AG10803 (cell line): ENCODE data around the gene PCDHA5.
"Not testable (repeated sequence)": the region's sequence is repeated elsewhere in the genome, so short reads cannot be mapped to it uniquely, and the experiment has no call there.

Experiments
- DNase-seq: peaks from one replicate; pipeline ENCODE4 v3.0.0; 2010; ENCODE audit warnings: low read depth
- H3K4me3 ChIP-seq: 2 replicates; pipeline ENCODE4 v1.5.1; 2011; ENCODE audit warnings: mild to moderate bottlenecking, low read length, control low read depth
- TF ChIP-seq, protein P1 (sequence below): conservative IDR thresholded peaks from 2 replicates; pipeline ENCODE4 v1.5.1; 2011; ENCODE audit warnings: mild to moderate bottlenecking, low read length, control low read depth, inconsistent platforms

PCDHA5 gene

DNA sequence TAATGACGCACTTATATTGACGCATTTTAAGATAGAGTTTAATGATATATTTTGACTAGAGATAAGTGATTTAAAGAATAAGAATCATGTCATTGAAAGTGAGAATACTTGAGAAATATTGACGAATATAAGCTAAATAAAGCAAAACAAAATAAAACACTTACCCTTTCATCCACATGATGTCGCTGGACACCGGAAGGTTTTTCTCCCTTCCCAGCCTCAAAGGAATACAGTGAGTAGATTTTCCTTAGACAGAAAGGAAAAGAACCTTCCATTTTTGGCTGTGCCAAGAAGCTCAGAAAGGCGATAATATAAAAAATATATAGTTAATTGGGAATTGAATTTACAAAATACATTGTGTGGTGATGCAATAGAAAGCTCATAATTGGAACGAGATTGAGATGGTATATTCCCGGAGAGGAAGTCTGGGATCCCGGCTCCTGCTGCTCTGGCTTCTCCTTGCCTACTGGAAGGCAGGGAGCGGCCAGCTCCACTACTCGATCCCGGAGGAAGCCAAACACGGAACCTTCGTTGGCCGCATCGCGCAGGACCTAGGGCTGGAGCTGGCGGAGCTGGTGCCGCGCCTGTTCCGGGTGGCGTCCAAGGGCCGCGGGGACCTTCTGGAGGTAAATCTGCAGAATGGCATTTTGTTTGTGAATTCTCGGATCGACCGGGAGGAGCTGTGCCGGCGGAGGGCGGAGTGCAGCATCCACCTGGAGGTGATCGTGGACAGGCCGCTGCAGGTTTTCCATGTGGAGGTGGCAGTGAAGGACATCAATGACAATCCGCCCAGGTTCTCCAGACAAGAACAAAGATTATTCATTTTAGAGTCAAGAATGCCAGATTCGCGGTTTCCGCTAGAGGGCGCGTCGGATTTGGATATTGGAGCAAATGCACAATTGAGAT, at the start of gene PCDHA5:
Gene PCDHA5, plus strand, starts transcription at position 239 of the 906 bp plus-strand sequence.
- H3K4me3 ChIP-seq, result no peak within 1 kb of the TSS
- TF ChIP-seq, protein P1, sequence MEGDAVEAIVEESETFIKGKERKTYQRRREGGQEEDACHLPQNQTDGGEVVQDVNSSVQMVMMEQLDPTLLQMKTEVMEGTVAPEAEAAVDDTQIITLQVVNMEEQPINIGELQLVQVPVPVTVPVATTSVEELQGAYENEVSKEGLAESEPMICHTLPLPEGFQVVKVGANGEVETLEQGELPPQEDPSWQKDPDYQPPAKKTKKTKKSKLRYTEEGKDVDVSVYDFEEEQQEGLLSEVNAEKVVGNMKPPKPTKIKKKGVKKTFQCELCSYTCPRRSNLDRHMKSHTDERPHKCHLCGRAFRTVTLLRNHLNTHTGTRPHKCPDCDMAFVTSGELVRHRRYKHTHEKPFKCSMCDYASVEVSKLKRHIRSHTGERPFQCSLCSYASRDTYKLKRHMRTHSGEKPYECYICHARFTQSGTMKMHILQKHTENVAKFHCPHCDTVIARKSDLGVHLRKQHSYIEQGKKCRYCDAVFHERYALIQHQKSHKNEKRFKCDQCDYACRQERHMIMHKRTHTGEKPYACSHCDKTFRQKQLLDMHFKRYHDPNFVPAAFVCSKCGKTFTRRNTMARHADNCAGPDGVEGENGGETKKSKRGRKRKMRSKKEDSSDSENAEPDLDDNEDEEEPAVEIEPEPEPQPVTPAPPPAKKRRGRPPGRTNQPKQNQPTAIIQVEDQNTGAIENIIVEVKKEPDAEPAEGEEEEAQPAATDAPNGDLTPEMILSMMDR, result peak; percentile 45
- DNase-seq, result peak; percentile 4

- no peak overlapping the region for H3K4me3 ChIP-seq
- TF ChIP-seq, protein P1, result no peak
- no peak for DNase-seq
These were observed 40.9 kb upstream of the PCDHA5 start for GRCh38 chr5:140780512-140780911.

- TF ChIP-seq, protein P1, result no peak
- no peak for DNase-seq
- H3K4me3 ChIP-seq, result no peak within 1 kb of the TSS
These were observed 35.3 kb upstream of the PCDHA5 start, which contains the start of gene PCDHA1 for GRCh38 chr5:140785905-140786686. PCDHA1 (plus strand) TSS chr5:140786140.

DNA sequence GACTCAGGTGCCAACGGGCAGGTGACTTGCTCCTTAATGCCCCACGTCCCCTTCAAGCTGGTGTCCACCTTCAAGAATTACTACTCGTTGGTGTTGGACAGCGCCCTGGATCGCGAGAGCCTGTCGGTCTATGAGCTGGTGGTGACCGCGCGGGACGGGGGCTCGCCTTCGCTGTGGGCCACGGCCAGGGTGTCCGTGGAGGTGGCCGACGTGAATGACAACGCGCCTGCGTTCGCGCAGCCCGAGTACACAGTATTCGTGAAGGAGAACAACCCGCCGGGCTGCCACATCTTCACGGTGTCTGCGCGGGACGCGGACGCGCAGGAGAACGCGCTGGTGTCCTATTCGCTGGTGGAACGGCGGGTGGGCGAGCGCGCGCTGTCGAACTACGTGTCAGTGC, 34.0 kb upstream of the PCDHA5 start:
- H3K4me3 ChIP-seq, DNase-seq: not testable (repeated sequence)

- H3K4me3 ChIP-seq, DNase-seq: not testable (repeated sequence)
These were observed 33.4 kb upstream of the PCDHA5 start for GRCh38 chr5:140787849-140788504.

GRCh38 chr5:140791089-140791488, 30.3 kb upstream of the PCDHA5 start:
- DNase-seq, result no peak
- TF ChIP-seq, protein P1, result no peak
- H3K4me3 ChIP-seq, result no peak overlapping the region

GRCh38 chr5:140794595-140795258, 26.7 kb upstream of the PCDHA5 start, which contains the start of gene PCDHA2:
PCDHA2 (plus strand) TSS chr5:140794852.
- TF ChIP-seq, protein P1, result no peak; the same call in 1 of the 2 replicates
- DNase-seq, result no peak
- no peak within 1 kb of the TSS for H3K4me3 ChIP-seq
